ENCODE measurements around the gene TPM2.

The TPM2 gene

GRCh38 chr9:35711501-35712428, 22.0 kb upstream of the TPM2 start:
- TF ChIP-seq TAF1 (IDR thresholded peaks at IDR 0.05; ENCODE audit: borderline replicate concordance, insufficient read depth, low read length) (no peak), POLR2AphosphoS5 (IDR thresholded peaks at IDR 0.05; ENCODE audit: low read depth, low read length) (no peak), REST (IDR thresholded peaks at IDR 0.05; ENCODE audit: insufficient read depth in 1 of 2, low read depth in 2 of 2, low read length in 2 of 2) (no peak), FOXP2 (optimal IDR thresholded peaks at IDR 0.05; ENCODE audit: borderline replicate concordance, extremely low read depth, extremely low read length, insufficient read depth) (no peak), SIN3A (IDR thresholded peaks at IDR 0.05; ENCODE audit: borderline replicate concordance, insufficient read depth, low read length) (no peak)

GRCh38 chr9:35710818-35711500, 21.2 kb upstream of the TPM2 start:
- TF ChIP-seq REST (IDR thresholded peaks at IDR 0.05; ENCODE audit: insufficient read depth in 1 of 2, low read depth in 2 of 2, low read length in 2 of 2) (no peak), POLR2AphosphoS5 (IDR thresholded peaks at IDR 0.05; ENCODE audit: low read depth, low read length) (no peak), TAF1 (IDR thresholded peaks at IDR 0.05; ENCODE audit: borderline replicate concordance, insufficient read depth, low read length) (no peak), SIN3A (IDR thresholded peaks at IDR 0.05; ENCODE audit: borderline replicate concordance, insufficient read depth, low read length) (no peak), FOXP2 (optimal IDR thresholded peaks at IDR 0.05; ENCODE audit: borderline replicate concordance, extremely low read depth, extremely low read length, insufficient read depth) (no peak)

- TF ChIP-seq FOXP2 (optimal IDR thresholded peaks at IDR 0.05; ENCODE audit: borderline replicate concordance, extremely low read depth, extremely low read length, insufficient read depth) (no peak), TAF1 (IDR thresholded peaks at IDR 0.05; ENCODE audit: borderline replicate concordance, insufficient read depth, low read length) (no peak), SIN3A (IDR thresholded peaks at IDR 0.05; ENCODE audit: borderline replicate concordance, insufficient read depth, low read length) (no peak), POLR2AphosphoS5 (IDR thresholded peaks at IDR 0.05; ENCODE audit: low read depth, low read length) (no peak), REST (IDR thresholded peaks at IDR 0.05; ENCODE audit: insufficient read depth in 1 of 2, low read depth in 2 of 2, low read length in 2 of 2) (no peak)
Observed at GRCh38 chr9:35708146-35708545, 18.4 kb upstream of the TPM2 start.

GRCh38 chr9:35706951-35707350, 17.2 kb upstream of the TPM2 start:
- TF ChIP-seq POLR2AphosphoS5 (IDR thresholded peaks at IDR 0.05; ENCODE audit: low read depth, low read length) (no peak), REST (IDR thresholded peaks at IDR 0.05; ENCODE audit: insufficient read depth in 1 of 2, low read depth in 2 of 2, low read length in 2 of 2) (no peak), FOXP2 (optimal IDR thresholded peaks at IDR 0.05; ENCODE audit: borderline replicate concordance, extremely low read depth, extremely low read length, insufficient read depth) (no peak), TAF1 (IDR thresholded peaks at IDR 0.05; ENCODE audit: borderline replicate concordance, insufficient read depth, low read length) (no peak), SIN3A (IDR thresholded peaks at IDR 0.05; ENCODE audit: borderline replicate concordance, insufficient read depth, low read length) (no peak)

Data from PFSK-1 (cell line).